HG03521 (cell line): ENCODE results near the gene ASPRV1.

Experiments used
- ATAC-seq: cut with Tn5 transposase; IDR thresholded peaks from one replicate; pipeline ENCODE4 v1.9.1; 2021; ENCODE audit warnings: mild to moderate bottlenecking, moderate library complexity; ENCODE audit not compliant: unreplicated experiment

Gene ASPRV1

GRCh38 chr2:69943843-69944525 lies 17.4 kb downstream of the ASPRV1 start:
- ATAC-seq: no peak

DNA sequence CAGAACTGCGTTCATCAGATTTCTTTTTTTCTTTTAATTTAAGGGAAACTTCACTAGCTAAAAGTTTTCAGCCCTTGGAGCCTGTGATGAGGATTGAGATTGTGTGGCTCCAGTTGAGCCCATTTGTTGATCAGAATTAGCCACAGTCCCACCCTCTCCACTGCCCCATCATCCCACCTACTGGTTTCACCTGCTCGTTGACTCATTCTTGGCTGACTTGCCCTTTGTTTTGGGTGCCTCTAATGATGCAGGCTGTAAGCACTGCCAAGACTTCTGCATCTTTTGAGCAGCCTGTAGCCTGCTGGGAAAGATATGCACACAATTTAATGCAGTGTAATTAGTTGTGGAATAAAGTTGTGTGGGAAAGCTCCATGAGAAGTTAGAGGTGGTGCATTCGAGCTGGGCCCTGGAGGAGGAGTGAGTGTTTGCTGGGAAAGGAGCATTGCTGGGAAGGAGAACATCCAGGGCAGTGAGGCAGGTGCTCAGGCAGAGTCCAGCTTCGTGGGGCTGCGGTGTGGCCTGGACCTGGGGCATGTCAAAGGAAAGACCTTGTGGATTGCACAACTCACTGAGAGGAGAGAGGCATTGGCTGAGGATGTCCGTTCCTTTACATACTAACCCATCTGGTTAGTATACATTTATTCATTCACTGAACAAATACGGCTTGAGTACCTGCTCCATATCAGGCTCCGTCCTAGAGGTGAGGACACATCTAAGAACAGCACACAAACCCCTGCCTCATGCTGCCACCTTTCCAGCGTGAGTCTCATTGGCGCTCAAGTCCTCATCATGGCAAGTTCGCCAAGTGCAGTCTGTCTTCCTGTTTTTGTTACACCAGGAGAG lies 18.2 kb downstream of the ASPRV1 start:
- no peak for ATAC-seq

- ATAC-seq: no peak
Measured at GRCh38 chr2:69940691-69941090, 20.7 kb downstream of the ASPRV1 start.

DNA sequence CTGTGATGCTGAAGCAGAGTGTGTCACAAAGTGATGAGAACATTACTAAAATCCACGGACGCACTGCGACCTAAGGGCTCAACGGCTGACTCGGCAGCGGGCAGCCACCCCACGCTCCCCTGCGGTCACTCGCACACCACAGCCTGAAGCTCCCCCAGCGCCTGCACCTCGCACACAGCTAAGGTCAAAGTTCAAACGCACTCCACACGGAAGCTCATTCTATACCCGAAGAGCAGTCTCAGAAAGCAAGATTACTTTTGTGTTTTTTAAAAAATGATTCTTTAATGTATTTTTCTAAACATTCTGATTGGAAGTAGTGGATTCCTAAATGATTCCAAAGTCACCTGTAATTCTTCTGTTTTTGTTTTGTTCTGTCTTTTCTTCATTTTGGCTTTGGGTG lies 21.7 kb downstream of the ASPRV1 start:
- no peak for ATAC-seq

DNA sequence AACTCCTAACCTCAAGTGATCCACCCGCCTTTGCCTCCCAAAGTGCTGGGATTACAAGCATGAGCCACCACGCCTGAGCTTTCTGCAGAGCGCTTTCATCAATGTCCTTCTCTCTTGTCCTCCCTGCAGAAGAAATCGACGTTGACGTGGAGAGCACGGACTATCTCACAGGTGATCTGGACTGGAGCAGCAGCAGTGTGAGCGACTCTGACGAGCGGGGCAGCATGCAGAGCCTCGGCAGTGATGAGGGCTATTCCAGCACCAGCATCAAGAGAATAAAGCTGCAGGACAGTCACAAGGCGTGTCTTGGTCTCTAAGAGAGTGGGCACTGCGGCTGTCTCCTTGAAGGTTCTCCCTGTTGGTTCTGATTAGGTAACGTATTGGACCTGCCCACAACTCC lies 23.5 kb downstream of the ASPRV1 start:
- ATAC-seq: no peak

GRCh38 chr2:69936906-69937305 lies 24.5 kb downstream of the ASPRV1 start:
- ATAC-seq: no peak

- ATAC-seq: no peak
Measured at GRCh38 chr2:69935011-69935410, 26.4 kb downstream of the ASPRV1 start.

- ATAC-seq: no peak
Measured at GRCh38 chr2:69934614-69934908, 26.9 kb downstream of the ASPRV1 start.

DNA sequence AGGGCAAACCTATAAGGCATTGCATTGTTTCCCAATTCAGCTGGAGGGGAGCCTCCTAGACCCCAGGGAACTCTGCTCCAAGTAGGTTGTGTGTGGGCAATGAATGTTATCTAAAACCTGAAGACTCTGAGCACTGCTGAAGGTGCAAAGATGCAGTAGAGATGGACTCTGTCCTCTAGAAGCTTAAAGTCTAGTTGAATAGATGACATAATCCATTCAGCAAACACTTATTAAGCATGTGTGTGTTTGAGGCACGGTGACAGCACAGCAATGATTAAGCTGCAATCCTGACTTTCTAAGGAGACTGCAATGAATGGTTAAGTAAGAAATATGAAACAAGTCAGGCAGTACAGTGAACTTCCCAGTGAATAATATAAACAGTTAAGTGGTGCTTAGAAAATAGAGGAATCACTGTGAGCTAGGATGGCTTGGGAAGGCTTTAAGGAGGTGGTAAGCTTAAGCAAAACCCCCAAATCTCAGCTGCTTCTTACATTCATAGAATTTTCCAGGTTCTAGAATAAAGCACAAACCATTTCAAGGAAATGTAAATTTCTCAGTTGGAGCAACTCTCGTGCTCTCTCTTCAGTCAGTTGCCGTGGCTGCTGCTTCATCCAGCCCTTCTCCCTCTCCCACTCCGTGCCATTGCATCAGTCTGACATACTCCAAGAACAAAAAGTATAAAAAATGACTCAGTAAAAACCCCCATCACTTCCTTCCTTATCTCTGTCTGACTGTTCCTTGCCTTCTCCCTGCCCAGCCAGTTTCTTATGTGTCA lies 27.4 kb downstream of the ASPRV1 start:
- no peak for ATAC-seq

GRCh38 chr2:69933254-69933828 lies 28.1 kb downstream of the ASPRV1 start:
- ATAC-seq: no peak

DNA sequence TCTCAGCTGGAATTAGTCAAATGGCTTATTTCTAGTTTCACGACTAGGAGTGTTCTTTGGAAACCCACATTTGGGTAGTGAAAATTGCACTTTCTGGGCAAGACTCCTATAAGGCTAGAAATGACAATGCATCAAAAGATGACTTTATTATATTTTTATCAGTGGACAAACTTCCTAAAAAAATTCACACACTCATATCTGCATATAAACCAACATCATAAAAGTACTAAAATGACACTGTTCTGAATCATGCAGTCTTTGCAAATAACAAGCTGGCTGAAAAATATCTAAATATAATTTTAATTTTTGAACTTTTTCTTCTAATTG lies 28.9 kb downstream of the ASPRV1 start:
- no peak for ATAC-seq

- ATAC-seq: no peak
Measured at GRCh38 chr2:69931832-69932595, 29.4 kb downstream of the ASPRV1 start.

GRCh38 chr2:69926849-69927515 lies 34.4 kb downstream of the ASPRV1 start:
- no peak for ATAC-seq

DNA sequence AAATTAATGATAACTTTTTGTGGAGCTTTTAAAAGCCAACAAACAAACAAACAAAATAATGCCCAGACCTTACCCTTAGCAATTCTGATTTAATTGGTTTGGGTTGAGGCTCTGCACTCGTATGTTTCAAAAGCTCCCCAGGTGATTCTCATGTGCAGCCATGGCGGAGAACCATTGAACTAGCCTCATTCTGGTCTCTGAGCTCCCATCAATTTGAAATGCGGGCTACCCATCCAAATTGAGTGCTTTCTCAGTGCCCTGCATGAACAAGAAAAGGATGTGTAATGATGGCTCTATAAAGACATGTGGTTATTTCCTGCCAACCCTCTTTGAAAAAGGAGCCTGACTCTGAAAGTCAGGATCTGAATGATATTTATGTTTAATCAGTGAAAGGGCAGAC lies 38.3 kb downstream of the ASPRV1 start:
- ATAC-seq: no peak

DNA sequence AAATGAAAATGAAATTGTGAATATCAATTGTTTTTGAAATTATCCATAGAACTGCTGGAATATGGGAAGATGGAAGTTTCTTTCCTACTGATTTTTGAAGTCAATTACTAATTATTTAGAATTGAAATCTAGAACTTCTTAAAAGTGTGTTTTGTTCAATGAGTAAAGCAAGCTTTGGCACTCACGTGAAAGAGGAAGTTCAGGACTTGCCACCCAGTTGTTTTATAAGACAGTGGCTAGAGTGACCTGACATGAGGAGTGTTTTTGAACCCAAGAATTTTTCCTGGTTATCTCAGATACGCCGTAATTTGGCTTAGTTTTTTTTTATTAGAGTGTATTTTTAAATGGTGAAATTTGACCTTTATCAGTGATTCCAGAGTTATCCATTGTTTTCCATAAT lies 43.0 kb downstream of the ASPRV1 start:
- no peak for ATAC-seq

- no peak for ATAC-seq
Measured at GRCh38 chr2:69917852-69918251, 43.6 kb downstream of the ASPRV1 start.

DNA sequence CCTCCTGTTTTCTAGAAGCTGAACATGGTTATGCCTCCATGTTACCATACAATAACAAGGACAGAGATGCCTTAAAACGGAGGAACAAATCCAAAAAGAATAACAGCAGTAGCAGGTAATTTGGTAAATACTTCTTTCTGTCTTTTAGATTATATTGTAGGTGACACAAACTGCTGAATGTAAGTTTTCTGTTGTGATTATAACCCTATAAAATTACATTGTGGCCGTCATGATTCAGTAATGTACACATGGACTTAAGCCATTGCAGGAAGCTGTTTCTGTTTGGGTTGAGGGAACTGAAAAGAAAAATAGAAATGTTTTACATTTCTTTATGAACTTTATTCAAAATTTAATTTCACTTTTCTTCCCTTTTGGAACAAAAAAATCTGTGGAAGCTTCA lies 45.3 kb downstream of the ASPRV1 start:
- ATAC-seq: no peak

DNA sequence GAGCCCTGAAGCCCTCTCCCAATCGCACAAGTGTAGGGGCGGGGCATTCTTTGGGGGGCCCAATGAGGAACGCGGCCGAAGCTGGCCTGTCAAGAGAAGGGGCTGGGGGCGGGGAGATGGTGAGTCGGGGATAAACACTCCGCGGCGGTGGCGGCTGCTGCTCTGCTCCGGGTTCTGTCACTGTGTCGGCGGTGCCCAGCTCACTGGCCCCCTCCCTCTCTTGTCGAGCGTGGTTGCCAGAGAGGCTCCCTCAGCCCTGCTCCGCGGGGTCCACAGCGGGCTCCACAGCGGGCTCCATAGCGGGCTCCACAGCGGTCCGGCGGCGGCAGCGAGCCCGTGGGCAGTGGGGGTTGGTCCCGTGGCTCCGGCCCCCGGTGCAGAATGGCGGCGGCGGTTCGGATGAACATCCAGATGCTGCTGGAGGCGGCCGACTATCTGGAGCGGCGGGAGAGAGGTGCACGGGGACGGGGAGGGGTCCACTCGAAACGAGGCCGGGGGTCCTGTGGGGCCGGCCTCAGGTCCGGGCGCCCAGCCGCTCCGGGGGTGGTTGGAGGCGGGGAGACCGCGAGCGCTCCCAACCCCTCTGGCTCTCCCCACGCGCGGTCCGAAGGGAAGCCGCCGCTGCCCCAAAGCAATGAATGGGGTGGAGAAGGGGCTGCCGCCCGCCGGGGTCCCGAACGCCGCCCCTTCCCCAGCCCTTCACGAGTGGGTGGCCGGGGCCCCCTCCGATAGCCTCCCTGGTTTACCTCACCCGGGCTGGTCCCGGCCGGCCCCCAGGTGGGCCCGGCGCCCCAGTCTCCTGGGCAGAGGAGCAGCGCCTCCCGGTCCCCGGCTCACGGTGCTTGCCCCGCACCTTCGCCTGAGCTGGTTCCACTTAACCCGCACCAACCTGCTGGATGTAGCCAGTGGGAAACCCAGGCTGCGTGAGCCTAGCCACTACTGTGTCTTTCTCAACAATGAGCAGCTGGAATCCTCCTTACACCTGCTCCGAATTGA lies 46.2 kb downstream of the ASPRV1 start, which contains the start of gene MXD1:
Gene MXD1, plus strand, starts transcription at position 160 of the 996 bp plus-strand sequence. Its CDS starts 222 bp downstream, at position 382.
- ATAC-seq: peak; percentile 0
